ENCODE data around the gene TAS2R20. TPM values are rescaled to one million over a fixed set of nuclear protein-coding genes. Genes with fewer than 3 reads are reported as not detected.

TAS2R20 gene
- total RNA-seq, 1 donor: 5.4 TPM

DNA sequence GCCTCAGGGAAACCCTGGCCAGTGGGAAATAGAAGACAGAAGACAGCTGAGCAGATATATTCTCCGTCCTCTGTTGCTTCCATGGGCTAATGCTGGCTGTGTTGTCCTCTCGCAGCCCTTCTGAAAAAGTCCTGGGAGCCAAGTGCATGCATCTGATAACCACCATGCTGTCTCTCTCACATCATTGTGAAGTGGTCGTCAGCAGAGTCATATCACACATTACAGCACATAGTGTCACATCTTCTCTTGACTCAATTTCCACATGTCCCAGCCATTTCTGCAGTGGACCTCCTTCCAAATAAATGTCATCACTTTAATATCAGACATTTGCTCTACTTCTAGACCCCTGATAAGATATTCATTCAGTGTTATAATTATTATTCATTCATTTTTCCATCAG is 3.8 kb downstream of the TAS2R20 start:
- DNase-seq (ENCODE audit: insufficient read length, low spot score, missing footprints): no peak
- no peaks in the 10 kb centered on the region for H4K20me1 ChIP-seq (ENCODE audit: insufficient read depth, low read length)
- no peak overlapping the region for H3K4me2 ChIP-seq (ENCODE audit: insufficient read depth, low read length)
- no peak overlapping the region for H3K27ac ChIP-seq (ENCODE audit: low read depth, low read length)
- H2AFZ ChIP-seq (ENCODE audit: low read length): no peak overlapping the region
- H3K79me2 ChIP-seq (ENCODE audit: insufficient read depth, low read length): no peaks in the 10 kb centered on the region
- H3K4me3 ChIP-seq (ENCODE audit: insufficient read depth, low read length): no peak overlapping the region
- no peaks in the 10 kb centered on the region for H3K27me3 ChIP-seq (ENCODE audit: insufficient read depth, low read length)
- H3K9me3 ChIP-seq (ENCODE audit: low read depth, low read length): no peaks in the 10 kb centered on the region
- H3K36me3 ChIP-seq (ENCODE audit: insufficient read depth, low read length): no peaks in the 10 kb centered on the region
- no peaks in the 10 kb centered on the region for H3K4me1 ChIP-seq (ENCODE audit: insufficient read depth, low read length)
- TF ChIP-seq, protein P1, sequence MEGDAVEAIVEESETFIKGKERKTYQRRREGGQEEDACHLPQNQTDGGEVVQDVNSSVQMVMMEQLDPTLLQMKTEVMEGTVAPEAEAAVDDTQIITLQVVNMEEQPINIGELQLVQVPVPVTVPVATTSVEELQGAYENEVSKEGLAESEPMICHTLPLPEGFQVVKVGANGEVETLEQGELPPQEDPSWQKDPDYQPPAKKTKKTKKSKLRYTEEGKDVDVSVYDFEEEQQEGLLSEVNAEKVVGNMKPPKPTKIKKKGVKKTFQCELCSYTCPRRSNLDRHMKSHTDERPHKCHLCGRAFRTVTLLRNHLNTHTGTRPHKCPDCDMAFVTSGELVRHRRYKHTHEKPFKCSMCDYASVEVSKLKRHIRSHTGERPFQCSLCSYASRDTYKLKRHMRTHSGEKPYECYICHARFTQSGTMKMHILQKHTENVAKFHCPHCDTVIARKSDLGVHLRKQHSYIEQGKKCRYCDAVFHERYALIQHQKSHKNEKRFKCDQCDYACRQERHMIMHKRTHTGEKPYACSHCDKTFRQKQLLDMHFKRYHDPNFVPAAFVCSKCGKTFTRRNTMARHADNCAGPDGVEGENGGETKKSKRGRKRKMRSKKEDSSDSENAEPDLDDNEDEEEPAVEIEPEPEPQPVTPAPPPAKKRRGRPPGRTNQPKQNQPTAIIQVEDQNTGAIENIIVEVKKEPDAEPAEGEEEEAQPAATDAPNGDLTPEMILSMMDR (IDR thresholded peaks at IDR 0.05; ENCODE audit: extremely low read depth, low read depth, low read length): no peak

DNA sequence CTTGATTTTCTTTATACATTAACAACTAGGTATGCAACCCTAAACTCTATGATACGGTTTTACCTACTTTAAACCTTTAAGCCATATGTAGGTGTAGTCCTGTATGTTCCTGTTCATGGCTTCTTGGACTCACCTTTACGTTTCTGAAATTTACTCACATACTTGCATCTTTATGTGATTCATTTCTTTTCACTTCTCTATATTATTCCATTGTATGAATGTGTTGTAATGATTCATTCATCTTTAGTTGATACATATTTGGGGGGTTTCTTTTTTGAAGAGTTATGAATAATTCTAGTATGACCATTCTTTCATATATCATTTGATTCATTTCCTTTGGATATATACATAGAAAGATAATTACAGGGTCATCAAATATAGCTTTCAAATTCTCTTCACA is 9.0 kb downstream of the TAS2R20 start:
- no peaks in the 10 kb centered on the region for H4K20me1 ChIP-seq (ENCODE audit: insufficient read depth, low read length)
- no peaks in the 10 kb centered on the region for H3K36me3 ChIP-seq (ENCODE audit: insufficient read depth, low read length)
- TF ChIP-seq, protein P1 (IDR thresholded peaks at IDR 0.05; ENCODE audit: extremely low read depth, low read depth, low read length): no peak
- H3K4me3 ChIP-seq (ENCODE audit: insufficient read depth, low read length): no peak overlapping the region
- H3K27ac ChIP-seq (ENCODE audit: low read depth, low read length): no peak overlapping the region
- no peak overlapping the region for H2AFZ ChIP-seq (ENCODE audit: low read length)
- no peaks in the 10 kb centered on the region for H3K27me3 ChIP-seq (ENCODE audit: insufficient read depth, low read length)
- no peak for DNase-seq (ENCODE audit: insufficient read length, low spot score, missing footprints)
- no peaks in the 10 kb centered on the region for H3K79me2 ChIP-seq (ENCODE audit: insufficient read depth, low read length)
- H3K4me2 ChIP-seq (ENCODE audit: insufficient read depth, low read length): no peak overlapping the region
- no peaks in the 10 kb centered on the region for H3K4me1 ChIP-seq (ENCODE audit: insufficient read depth, low read length)
- H3K9me3 ChIP-seq (ENCODE audit: low read depth, low read length): no peaks in the 10 kb centered on the region

DNA sequence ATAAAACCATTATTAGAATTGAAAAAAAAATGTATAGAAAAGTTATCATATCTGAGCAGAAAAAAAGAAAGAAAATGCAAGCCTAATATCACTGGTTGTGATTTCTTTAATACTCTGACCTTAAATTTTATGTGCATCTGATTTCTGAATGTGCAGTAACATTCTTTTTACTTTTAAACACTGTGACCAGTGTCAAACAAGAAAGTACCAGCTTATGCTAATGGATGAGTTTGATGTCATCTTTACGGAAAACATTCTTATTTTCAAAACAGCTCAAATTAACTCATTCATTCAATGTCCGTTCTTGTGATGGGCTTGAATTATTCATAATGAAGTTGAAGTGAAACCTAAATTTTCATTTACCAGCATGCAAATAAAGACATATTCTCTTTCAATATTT is 11.3 kb downstream of the TAS2R20 start, which contains the start of gene TAS2R50:
TAS2R50 (minus strand) TSS at position 101 of the 400 bp plus-strand sequence; CDS start at position 49, 52 bp downstream.
- Histone ChIP-seq H3K27ac (ENCODE audit: low read depth, low read length) (no peak within 1 kb of the TSS), H3K9me3 (ENCODE audit: low read depth, low read length) (no peaks in the 10 kb centered on the region), H3K4me2 (ENCODE audit: insufficient read depth, low read length) (no peak within 1 kb of the TSS), H3K79me2 (ENCODE audit: insufficient read depth, low read length) (no peaks in the 10 kb centered on the region), H2AFZ (ENCODE audit: low read length) (no peak within 1 kb of the TSS), H4K20me1 (ENCODE audit: insufficient read depth, low read length) (peaks cover 4% of the 10 kb centered on the region), H3K4me1 (ENCODE audit: insufficient read depth, low read length) (no peaks in the 10 kb centered on the region), H3K4me3 (ENCODE audit: insufficient read depth, low read length) (no peak within 1 kb of the TSS), H3K36me3 (ENCODE audit: insufficient read depth, low read length) (no peaks in the 10 kb centered on the region), H3K27me3 (ENCODE audit: insufficient read depth, low read length) (no peaks in the 10 kb centered on the region)
- TF ChIP-seq, protein P1 (IDR thresholded peaks at IDR 0.05; ENCODE audit: extremely low read depth, low read depth, low read length): no peak
- DNase-seq (ENCODE audit: insufficient read length, low spot score, missing footprints): no peak

DNA sequence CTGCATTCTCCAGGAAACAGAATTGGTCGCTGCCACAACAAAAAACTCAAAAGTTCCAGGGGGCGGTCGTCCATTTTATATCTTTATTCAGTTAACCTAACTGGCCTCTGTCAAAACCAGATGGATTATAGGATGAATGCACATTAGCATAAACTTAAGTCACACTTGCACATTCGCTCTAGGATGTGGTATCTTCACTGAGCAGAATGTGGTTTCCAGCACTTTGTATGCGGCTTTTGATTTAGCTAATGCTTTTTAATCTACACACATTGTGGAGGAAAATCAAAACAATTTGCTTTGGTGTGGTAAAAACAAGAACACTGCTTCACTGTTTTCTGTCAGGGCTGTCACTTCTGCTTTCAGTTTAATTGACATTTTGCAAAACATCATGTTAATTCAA is 15.9 kb downstream of the TAS2R20 start:
- H3K4me1 ChIP-seq (ENCODE audit: insufficient read depth, low read length): no peaks in the 10 kb centered on the region
- no peaks in the 10 kb centered on the region for H3K9me3 ChIP-seq (ENCODE audit: low read depth, low read length)
- no peaks in the 10 kb centered on the region for H3K27me3 ChIP-seq (ENCODE audit: insufficient read depth, low read length)
- DNase-seq (ENCODE audit: insufficient read length, low spot score, missing footprints): no peak
- H3K79me2 ChIP-seq (ENCODE audit: insufficient read depth, low read length): peaks cover 4% of the 10 kb centered on the region
- H2AFZ ChIP-seq (ENCODE audit: low read length): no peak overlapping the region
- TF ChIP-seq, protein P1 (IDR thresholded peaks at IDR 0.05; ENCODE audit: extremely low read depth, low read depth, low read length): no peak
- H3K4me3 ChIP-seq (ENCODE audit: insufficient read depth, low read length): no peak overlapping the region
- H4K20me1 ChIP-seq (ENCODE audit: insufficient read depth, low read length): peaks cover 4% of the 10 kb centered on the region
- H3K27ac ChIP-seq (ENCODE audit: low read depth, low read length): no peak overlapping the region
- H3K4me2 ChIP-seq (ENCODE audit: insufficient read depth, low read length): no peak overlapping the region
- H3K36me3 ChIP-seq (ENCODE audit: insufficient read depth, low read length): no peaks in the 10 kb centered on the region
